Esophagus muscularis mucosa (tissue), 3 donors: Measurements from ENCODE around the gene UPK3BL2.
"Not testable (repeated sequence)": the region's sequence is repeated elsewhere in the genome, so short reads cannot be mapped to it uniquely, and the experiment has no call there.

Experiments used
- POLR2A ChIP-seq: fragments of 450-650 bp; IDR thresholded peaks from one replicate; pipeline ENCODE4 v1.6.1; 2017; ENCODE audit warnings: antibody characterized with exemption, moderate library complexity, mild to moderate bottlenecking, low read depth
- POLR2AphosphoS5 ChIP-seq, 2 donors: sonication (generic); formaldehyde crosslinking; IDR thresholded peaks; one replicate each; pipeline ENCODE4 v1.6.1; 2017; ENCODE audit warnings: antibody characterized with exemption in 2 of 2
- TF ChIP-seq, protein P1 (sequence below), 3 experiments: fragments of 200-600 bp in 2 of 3; fragments of 450-650 bp in 1 of 3; sonication (generic) in 2 of 3; IDR thresholded peaks; one replicate each; pipeline ENCODE4 v1.5.1; 2017 to 2019; ENCODE audit warnings: antibody characterized with exemption in 3 of 3, mild to moderate bottlenecking in 2 of 3, moderate library complexity in 1 of 3

- not testable (repeated sequence) for TF ChIP-seq POLR2A; POLR2AphosphoS5 (IDR thresholded peaks at IDR 0.05)
- TF ChIP-seq, protein P1, sequence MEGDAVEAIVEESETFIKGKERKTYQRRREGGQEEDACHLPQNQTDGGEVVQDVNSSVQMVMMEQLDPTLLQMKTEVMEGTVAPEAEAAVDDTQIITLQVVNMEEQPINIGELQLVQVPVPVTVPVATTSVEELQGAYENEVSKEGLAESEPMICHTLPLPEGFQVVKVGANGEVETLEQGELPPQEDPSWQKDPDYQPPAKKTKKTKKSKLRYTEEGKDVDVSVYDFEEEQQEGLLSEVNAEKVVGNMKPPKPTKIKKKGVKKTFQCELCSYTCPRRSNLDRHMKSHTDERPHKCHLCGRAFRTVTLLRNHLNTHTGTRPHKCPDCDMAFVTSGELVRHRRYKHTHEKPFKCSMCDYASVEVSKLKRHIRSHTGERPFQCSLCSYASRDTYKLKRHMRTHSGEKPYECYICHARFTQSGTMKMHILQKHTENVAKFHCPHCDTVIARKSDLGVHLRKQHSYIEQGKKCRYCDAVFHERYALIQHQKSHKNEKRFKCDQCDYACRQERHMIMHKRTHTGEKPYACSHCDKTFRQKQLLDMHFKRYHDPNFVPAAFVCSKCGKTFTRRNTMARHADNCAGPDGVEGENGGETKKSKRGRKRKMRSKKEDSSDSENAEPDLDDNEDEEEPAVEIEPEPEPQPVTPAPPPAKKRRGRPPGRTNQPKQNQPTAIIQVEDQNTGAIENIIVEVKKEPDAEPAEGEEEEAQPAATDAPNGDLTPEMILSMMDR (IDR thresholded peaks at IDR 0.05), result not testable (repeated sequence)
Observed at GRCh38 chr7:102507410-102508088, 35.9 kb downstream of the UPK3BL2 start.
